K562 (cell line): ENCODE measurements around the gene ZNF564. TPM values are rescaled to one million over a fixed set of nuclear protein-coding genes. Genes with fewer than 3 reads are reported as not detected.

Source experiments
- CEBPB ChIP-seq: fragments of 450-650 bp; IDR thresholded peaks from 2 replicates; pipeline ENCODE4 v1.6.1; 2016; ENCODE audit warnings: missing genetic modification characterization, missing compliant biosample characterization
- DLX4 ChIP-seq: fragments of 250-450 bp; sonication (Bioruptor Pico); IDR thresholded peaks from 2 replicates; pipeline ENCODE4 v1.6.1; 2021; ENCODE audit warnings: mild to moderate bottlenecking
- HMG20B ChIP-seq: fragments of 250-450 bp; sonication (Bioruptor Pico); IDR thresholded peaks from 2 replicates; pipeline ENCODE4 v1.5.0; 2021; ENCODE audit warnings: mild to moderate bottlenecking
- MAFF ChIP-seq: IDR thresholded peaks from 2 replicates; pipeline ENCODE4 v1.6.1; 2012; ENCODE audit warnings: low read length, improper control_type of control experiment
- RBM17 ChIP-seq: fragments of 200-400 bp; formaldehyde crosslinking; IDR thresholded peaks from 2 replicates; pipeline ENCODE4 v1.6.1; 2017; ENCODE audit warnings: low read depth, mild to moderate bottlenecking, low read length, borderline replicate concordance
- REST ChIP-seq, 2 experiments: fragments of 450-650 bp; formaldehyde crosslinking in 1 of 2; IDR thresholded peaks; 2 replicates each; pipeline versions ENCODE4 v1.4.0 to v1.6.1; 2014 to 2020; ENCODE audit warnings: mild to moderate bottlenecking in 2 of 2, borderline replicate concordance in 1 of 2, low read depth in 1 of 2
- TSHZ1 ChIP-seq: fragments of 250-450 bp; sonication (Bioruptor Pico); IDR thresholded peaks from 2 replicates; pipeline ENCODE4 v1.4.0; 2020; ENCODE audit warnings: mild to moderate bottlenecking, moderate library complexity
- ZBTB17 ChIP-seq: fragments of 450-650 bp; formaldehyde crosslinking; IDR thresholded peaks from 2 replicates; pipeline ENCODE4 v1.4.0; 2020; ENCODE audit warnings: mild to moderate bottlenecking
- ZBTB43 ChIP-seq: sonication (generic); formaldehyde crosslinking; IDR thresholded peaks from 2 replicates; pipeline ENCODE4 v1.8.0; 2023; ENCODE audit warnings: mild to moderate bottlenecking, missing genetic modification reagents
- ZKSCAN3 ChIP-seq: fragments of 250-450 bp; sonication (Bioruptor Pico); IDR thresholded peaks from 2 replicates; pipeline ENCODE4 v1.4.0; 2020
- ZNF274 ChIP-seq: IDR thresholded peaks from 2 replicates; pipeline ENCODE4 v1.6.1; 2011; ENCODE audit warnings: low read depth, mild to moderate bottlenecking, low read length, moderate library complexity, borderline replicate concordance
- ZNF277 ChIP-seq: fragments of 250-450 bp; sonication (Bioruptor Pico); IDR thresholded peaks from 2 replicates; pipeline ENCODE4 v1.8.0; 2022; ENCODE audit warnings: inconsistent platforms, mild to moderate bottlenecking, moderate library complexity, borderline replicate concordance
- ZNF431 ChIP-seq: sonication (generic); formaldehyde crosslinking; IDR thresholded peaks from 2 replicates; pipeline ENCODE4 v1.8.0; 2022; ENCODE audit warnings: mild to moderate bottlenecking, missing genetic modification reagents
- polyA plus RNA-seq, 8 experiments: library from polyadenylated mRNA; depleted of rRNA in 4 of 8; stranded (reverse) in 5 of 8; unstranded in 3 of 8; fragments of >200 nt; fragmentation: Nextera tagmentation in 2 of 8; fragmentation: Illumina TruSeq in 1 of 8; extraction: Ambion mirVana in 2 of 8; extraction: Trizol in 1 of 8; gene quantifications; 2 replicates each; pipeline versions ENCODE4 v1.2.1 to v1.2.3, GENCODE V29; 2011 to 2014; ENCODE audit warnings: inconsistent platforms in 1 of 8, missing spikeins in 1 of 8
- total RNA-seq, 7 experiments: library from RNA; depleted of rRNA in 6 of 7; stranded (reverse); fragments of >200 nt in 6 of 7; fragmentation: Illumina TruSeq in 2 of 7; extraction: Trizol in 2 of 7; gene quantifications; 2 replicates each; pipeline versions ENCODE4 v1.2.1 to v1.2.3, GENCODE V29; 2011 to 2021; ENCODE audit warnings: low replicate concordance in 1 of 7

ZNF564 gene
- total and polyA plus RNA-seq, 9 of the 15 experiments (the other 6 are each of a cell fraction or from before 2014, with no cell fraction given): 1.4 to 8.1 (median 5.6) TPM

GRCh38 chr19:12544401-12544876 is 6.8 kb downstream of the ZNF564 start (continued):
- TF ChIP-seq DLX4 (CRISPR knock-in tag) (no peak), ZNF274 (peak; percentile 39; the same call in 1 of the 2 replicates), CEBPB (tag) (no peak), TSHZ1 (no peak), ZBTB17 (CRISPR knock-in tag) (peak; percentile 73; the same call in 1 of the 2 replicates), HMG20B (CRISPR knock-in tag) (no peak), REST (IDR thresholded peaks at IDR 0.05; ENCODE audit: borderline replicate concordance) (peak; percentile 47; the same call in 1 of the 2 replicates), REST (CRISPR knock-in tag; IDR thresholded peaks at IDR 0.05; ENCODE audit: low read depth) (no peak), ZKSCAN3 (CRISPR knock-in tag) (no peak), ZNF277 (CRISPR knock-in tag) (no peak), ZNF431 (0 out of 2 replicates have a peak, but pooled peaks have one; percentile 59), MAFF (peak; percentile 65), ZBTB43 (CRISPR knock-in tag) (no peak), RBM17 (no peak)
